ENCODE results near the gene EGFR.

EGFR gene

GRCh38 chr7:55172161-55172560, 153.3 kb downstream of the EGFR start:
- DNase-seq (ENCODE audit: low spot score): no peak

- no peak for DNase-seq (ENCODE audit: low spot score)
Observed at GRCh38 chr7:55172881-55173609, 154.2 kb downstream of the EGFR start.

DNA sequence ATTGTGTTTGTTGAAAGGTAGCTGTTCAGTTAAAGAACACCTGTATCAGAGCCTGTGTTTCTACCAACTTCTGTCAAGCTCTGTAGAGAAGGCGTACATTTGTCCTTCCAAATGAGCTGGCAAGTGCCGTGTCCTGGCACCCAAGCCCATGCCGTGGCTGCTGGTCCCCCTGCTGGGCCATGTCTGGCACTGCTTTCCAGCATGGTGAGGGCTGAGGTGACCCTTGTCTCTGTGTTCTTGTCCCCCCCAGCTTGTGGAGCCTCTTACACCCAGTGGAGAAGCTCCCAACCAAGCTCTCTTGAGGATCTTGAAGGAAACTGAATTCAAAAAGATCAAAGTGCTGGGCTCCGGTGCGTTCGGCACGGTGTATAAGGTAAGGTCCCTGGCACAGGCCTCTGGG, 154.9 kb downstream of the EGFR start:
- DNase-seq (ENCODE audit: low spot score): no peak

- no peak for DNase-seq (ENCODE audit: low spot score)
Observed at GRCh38 chr7:55174456-55174855, 155.6 kb downstream of the EGFR start.

DNA sequence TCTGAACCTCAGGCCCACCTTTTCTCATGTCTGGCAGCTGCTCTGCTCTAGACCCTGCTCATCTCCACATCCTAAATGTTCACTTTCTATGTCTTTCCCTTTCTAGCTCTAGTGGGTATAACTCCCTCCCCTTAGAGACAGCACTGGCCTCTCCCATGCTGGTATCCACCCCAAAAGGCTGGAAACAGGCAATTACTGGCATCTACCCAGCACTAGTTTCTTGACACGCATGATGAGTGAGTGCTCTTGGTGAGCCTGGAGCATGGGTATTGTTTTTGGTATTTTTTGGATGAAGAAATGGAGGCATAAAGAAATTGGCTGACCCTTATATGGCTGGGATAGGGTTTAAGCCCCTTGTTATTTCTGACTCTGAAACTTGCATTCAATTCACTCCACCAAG, 156.0 kb downstream of the EGFR start:
- no peak for DNase-seq (ENCODE audit: low spot score)

GRCh38 chr7:55177068-55177530, 158.3 kb downstream of the EGFR start:
- DNase-seq (ENCODE audit: low spot score): no peak

DNA sequence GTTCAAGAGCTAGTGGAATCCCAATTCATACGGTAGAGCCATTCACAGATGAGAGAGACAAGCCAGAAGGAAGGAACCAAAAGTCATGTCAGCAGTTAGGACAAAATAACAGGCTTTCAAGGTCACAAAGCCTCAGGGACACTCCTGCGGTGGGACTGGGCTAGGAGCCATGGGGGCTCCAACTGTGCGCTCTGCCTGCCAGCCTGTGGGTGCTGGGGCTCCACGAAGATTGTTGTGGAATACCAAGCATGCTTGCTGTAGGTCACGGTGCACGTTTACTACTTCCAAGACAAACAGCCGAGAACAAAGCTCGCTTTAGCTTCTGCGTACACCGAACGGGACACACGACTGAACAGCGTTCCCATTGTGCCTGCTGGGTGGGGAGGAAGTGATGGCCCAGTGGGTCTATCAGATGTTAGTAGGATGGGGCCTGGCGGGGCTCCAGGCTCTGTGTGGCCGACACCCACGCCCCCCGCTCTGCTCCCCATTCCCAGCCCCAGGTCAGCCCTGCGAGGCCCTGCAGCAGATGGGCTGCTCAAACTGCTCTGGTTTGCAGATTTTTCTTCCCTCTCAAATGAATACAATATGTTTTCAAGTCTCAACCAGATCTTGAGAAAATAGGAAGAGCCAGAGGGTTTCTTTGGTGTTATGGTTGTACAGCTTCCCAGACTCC, 158.9 kb downstream of the EGFR start:
- DNase-seq (ENCODE audit: low spot score): no peak

DNA sequence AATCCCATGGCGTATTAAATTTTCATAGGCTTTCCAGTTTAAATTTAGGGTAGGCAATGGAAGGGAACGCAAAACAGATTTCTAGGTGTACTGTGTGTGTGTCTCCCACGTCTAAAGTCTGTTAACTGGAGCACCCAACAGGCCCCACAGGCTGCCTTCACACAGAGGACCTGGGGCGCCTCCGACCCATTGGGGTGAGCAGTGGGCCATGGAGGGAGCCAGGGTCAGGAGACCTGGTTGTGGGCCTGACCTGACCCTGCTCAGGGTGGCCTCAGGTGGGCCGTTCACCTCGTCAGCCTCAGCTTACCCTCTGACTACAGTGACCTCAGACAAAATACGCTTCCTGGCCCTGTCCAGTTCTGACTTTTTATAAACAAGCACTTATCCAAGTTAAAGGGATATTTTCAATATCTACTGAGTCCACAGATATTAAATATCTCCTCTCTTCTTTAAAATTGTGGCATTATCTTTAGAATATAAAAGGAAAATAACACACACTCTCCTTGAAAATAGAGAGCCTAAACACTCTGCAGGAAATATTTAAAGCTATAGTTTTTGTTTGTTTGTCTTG, 159.6 kb downstream of the EGFR start:
- no peak for DNase-seq (ENCODE audit: low spot score)

DNA sequence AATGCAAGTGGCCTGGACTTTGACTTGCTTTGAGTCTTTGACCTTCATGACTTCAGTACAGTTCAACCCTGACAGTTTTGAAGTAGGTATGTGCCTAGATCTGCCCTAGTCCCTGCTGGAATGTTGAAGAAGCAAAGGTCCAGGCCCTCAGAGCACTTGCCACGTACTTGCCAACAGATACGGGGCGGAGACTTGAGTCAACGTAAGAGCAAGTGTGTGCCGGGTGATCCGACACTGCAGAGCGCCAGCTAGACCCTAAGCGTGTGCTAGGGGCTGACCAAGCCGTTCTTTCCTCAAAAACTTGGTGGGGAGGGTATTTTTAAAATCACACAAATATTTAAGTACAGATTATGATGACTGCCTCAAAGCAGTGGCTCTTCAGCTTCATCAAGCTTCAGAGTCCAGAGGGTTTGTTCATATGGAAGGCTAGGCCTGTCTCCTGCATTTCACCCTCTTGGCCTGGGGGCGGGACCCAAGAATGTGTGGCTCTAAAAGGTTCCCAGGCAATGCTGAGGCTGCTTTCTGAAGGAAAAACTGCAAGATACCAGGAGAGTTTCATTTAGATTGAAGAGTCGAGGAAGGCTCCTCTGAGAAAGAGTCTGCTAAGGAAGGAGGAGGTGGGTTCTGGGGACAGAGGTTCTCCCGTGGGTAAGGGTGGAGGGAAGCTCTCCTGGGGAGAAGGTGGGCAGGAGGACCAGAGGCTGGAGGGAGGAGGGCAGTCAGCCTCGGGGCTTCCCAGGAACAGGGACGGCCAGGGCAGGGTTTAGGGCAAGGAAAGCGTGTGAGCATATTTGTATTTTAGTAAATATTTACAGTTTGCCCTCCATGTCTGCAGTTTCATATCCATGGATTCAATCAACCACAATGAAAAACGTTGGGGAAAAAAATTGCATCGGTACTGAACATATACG, 160.3 kb downstream of the EGFR start:
- DNase-seq (ENCODE audit: low spot score): no peak

- no peak for DNase-seq (ENCODE audit: low spot score)
Observed at GRCh38 chr7:55179931-55180682, 161.3 kb downstream of the EGFR start.

- DNase-seq (ENCODE audit: low spot score): no peak
Observed at GRCh38 chr7:55180963-55181542, 162.2 kb downstream of the EGFR start.

DNA sequence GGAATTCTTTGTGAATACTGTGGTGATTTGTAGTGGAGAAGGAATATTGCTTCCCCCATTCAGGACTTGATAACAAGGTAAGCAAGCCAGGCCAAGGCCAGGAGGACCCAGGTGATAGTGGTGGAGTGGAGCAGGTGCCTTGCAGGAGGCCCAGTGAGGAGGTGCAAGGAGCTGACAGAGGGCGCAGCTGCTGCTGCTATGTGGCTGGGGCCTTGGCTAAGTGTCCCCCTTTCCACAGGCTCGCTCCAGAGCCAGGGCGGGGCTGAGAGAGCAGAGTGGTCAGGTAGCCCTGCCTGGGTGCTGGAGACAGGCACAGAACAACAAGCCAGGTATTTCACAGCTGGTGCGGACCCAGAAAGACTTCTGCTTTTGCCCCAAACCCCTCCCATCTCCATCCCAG, 162.9 kb downstream of the EGFR start:
- no peak for DNase-seq (ENCODE audit: low spot score)

GRCh38 chr7:55183897-55184296, 165.1 kb downstream of the EGFR start:
- DNase-seq (ENCODE audit: low spot score): no peak

DNA sequence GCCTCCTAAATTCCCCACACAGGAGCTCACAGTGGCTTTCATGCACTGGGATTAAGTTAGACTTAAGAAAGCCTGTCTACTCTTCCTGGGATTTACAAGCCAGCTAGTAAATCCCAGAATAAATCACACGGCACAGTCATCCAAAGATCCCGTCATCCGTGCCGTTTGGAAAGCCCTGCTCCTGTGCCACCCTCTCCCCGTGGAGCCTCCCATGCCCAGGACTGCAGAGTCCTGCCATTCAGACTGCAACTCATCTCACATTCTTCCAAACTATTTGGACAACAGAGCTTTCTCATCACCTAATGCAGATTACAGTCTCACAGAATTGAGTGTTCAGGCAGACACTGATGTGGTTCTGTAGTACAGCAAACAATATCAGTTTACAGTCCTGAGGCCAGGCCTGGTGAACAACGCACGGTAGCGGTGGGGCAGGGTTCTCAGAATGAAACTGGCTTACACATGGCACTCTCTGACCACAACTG, 166.5 kb downstream of the EGFR start:
- DNase-seq (ENCODE audit: low spot score): no peak

GRCh38 chr7:55185941-55186609, 167.3 kb downstream of the EGFR start:
- DNase-seq (ENCODE audit: low spot score): no peak

- DNase-seq (ENCODE audit: low spot score): no peak
Observed at GRCh38 chr7:55187701-55188491, 169.1 kb downstream of the EGFR start.

GRCh38 chr7:55188590-55189138, 169.8 kb downstream of the EGFR start:
- DNase-seq (ENCODE audit: low spot score): no peak

DNA sequence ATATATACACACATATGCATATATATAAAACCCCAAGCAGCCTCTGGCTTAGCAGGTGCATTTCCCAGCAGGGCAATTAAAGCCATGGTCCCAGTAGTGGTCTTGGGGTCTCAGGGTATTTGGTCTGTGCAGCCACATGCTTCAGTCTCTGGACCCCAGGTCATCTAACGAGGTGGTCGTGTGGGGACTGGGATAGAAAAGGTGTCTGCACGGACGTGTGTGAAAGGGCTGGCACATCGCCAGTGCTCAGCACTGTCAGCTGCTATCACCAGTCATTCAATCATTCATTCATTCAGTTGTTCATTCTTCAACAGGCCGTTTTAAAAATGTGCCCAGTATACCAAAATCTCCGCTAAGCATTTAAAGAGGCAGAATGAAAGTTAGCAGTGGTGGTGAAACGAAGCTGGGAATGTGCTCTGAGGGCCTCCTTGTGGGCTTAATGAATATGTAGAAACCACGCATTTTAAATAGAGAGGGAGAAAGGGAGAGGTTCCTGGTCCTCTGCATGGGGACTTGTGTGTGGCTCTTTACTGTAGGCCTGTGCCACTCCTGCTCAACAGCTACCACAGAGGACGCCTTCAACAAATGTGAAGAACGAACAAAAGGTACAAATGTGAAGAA, 170.4 kb downstream of the EGFR start:
- no peak for DNase-seq (ENCODE audit: low spot score)

- DNase-seq (ENCODE audit: low spot score): no peak
Observed at GRCh38 chr7:55189878-55190436, 171.1 kb downstream of the EGFR start.
